GM23338 (cell line): ENCODE results near the gene ASMT. TPM values are rescaled to one million over a fixed set of nuclear protein-coding genes. Genes with fewer than 3 reads are reported as not detected.

Experiments
- ATAC-seq: fragments of 200-7000 bp; cut with Tn5 transposase; 3 replicates; pipeline ENCODE4 v1.9.1; 2020
- DNase-seq: peaks from one replicate; pipeline ENCODE4 v3.0.0-alpha.2; 2015; ENCODE audit warnings: low spot score
- H2AFZ ChIP-seq: fragments of 200-600 bp; sonication (generic); 2 replicates; pipeline ENCODE4 v1.8.0; 2016; ENCODE audit warnings: antibody characterized with exemption, mild to moderate bottlenecking, moderate library complexity
- H3F3A ChIP-seq: fragments of 200-600 bp; sonication (generic); replicated peaks from 2 replicates; pipeline ENCODE4 v1.8.0; 2017; ENCODE audit warnings: antibody characterized with exemption, mixed run types, low read depth
- H3K27ac ChIP-seq: fragments of 200-600 bp; sonication (generic); 2 replicates; pipeline ENCODE4 v1.6.1; 2016; ENCODE audit warnings: low read depth
- H3K27me3 ChIP-seq: fragments of 200-600 bp; sonication (generic); 2 replicates; pipeline ENCODE4 v1.8.0; 2016; ENCODE audit warnings: mild to moderate bottlenecking, mixed run types, moderate library complexity; ENCODE audit not compliant: insufficient read depth
- H3K36me3 ChIP-seq: fragments of 200-600 bp; sonication (generic); 2 replicates; pipeline ENCODE4 v1.8.0; 2016; ENCODE audit warnings: mild to moderate bottlenecking; ENCODE audit not compliant: insufficient read depth
- H3K4me1 ChIP-seq: fragments of 200-600 bp; sonication (generic); 2 replicates; pipeline ENCODE4 v1.8.0; 2016; ENCODE audit warnings: mild to moderate bottlenecking, moderate library complexity; ENCODE audit not compliant: insufficient read depth
- H3K4me2 ChIP-seq: fragments of 200-600 bp; sonication (generic); 2 replicates; pipeline ENCODE4 v1.7.1; 2017; ENCODE audit warnings: mixed run types
- H3K4me3 ChIP-seq: fragments of 200-600 bp; sonication (generic); 2 replicates; pipeline ENCODE4 v1.6.1; 2016; ENCODE audit warnings: mixed run types
- H3K79me2 ChIP-seq: fragments of 200-600 bp; sonication (generic); replicated peaks from 2 replicates; pipeline ENCODE4 v1.8.0; 2017; ENCODE audit warnings: mild to moderate bottlenecking; ENCODE audit not compliant: insufficient read depth
- H3K9me2 ChIP-seq: fragments of 200-600 bp; sonication (generic); 2 replicates; pipeline ENCODE4 v1.8.0; 2017; ENCODE audit not compliant: insufficient read depth
- H4K20me1 ChIP-seq: fragments of 200-600 bp; sonication (generic); replicated peaks from 2 replicates; pipeline ENCODE4 v1.8.0; 2017; ENCODE audit warnings: mild to moderate bottlenecking; ENCODE audit not compliant: insufficient read depth
- H3K27ac Mint-ChIP-seq: 2 replicates; pipeline ENCODE4 v1.8.0; 2020; ENCODE audit warnings: inconsistent platforms, mild to moderate bottlenecking, moderate library complexity, mixed read lengths
- H3K27me3 Mint-ChIP-seq: 3 replicates; pipeline ENCODE4 v1.8.0; 2022; ENCODE audit warnings: low read depth, mild to moderate bottlenecking, moderate library complexity, mixed read lengths, inconsistent platforms; ENCODE audit not compliant: insufficient read depth, poor library complexity
- H3K36me3 Mint-ChIP-seq: 3 replicates; pipeline ENCODE4 v1.8.0; 2021; ENCODE audit warnings: low read depth, mild to moderate bottlenecking, inconsistent platforms, moderate library complexity, mixed read lengths
- H3K4me1 Mint-ChIP-seq: 3 replicates; pipeline ENCODE4 v1.8.0; 2020; ENCODE audit warnings: mild to moderate bottlenecking, inconsistent platforms, mixed read lengths
- H3K4me3 Mint-ChIP-seq: 3 replicates; pipeline ENCODE4 v1.8.0; 2021; ENCODE audit warnings: moderate library complexity, mild to moderate bottlenecking, inconsistent platforms, mixed read lengths
- H3K9me3 Mint-ChIP-seq: 3 replicates; pipeline ENCODE4 v1.8.0; 2020; ENCODE audit warnings: moderate library complexity, mild to moderate bottlenecking, inconsistent platforms, mixed read lengths
- CTCF ChIP-seq, 2 experiments: fragments of 200-600 bp in 1 of 2; sonication (generic) in 1 of 2; conservative IDR thresholded peaks; 2 replicates each; pipeline versions ENCODE4 v1.5.1 to v1.6.1; 2016 to 2017; ENCODE audit warnings: antibody characterized with exemption in 2 of 2, low read depth in 2 of 2, mild to moderate bottlenecking in 2 of 2, moderate library complexity in 1 of 2
- ETS1 ChIP-seq: IDR thresholded peaks from 2 replicates; pipeline ENCODE4 v1.6.1; 2016; ENCODE audit warnings: antibody characterized with exemption
- EZH2 ChIP-seq: fragments of 200-600 bp; sonication (generic); IDR thresholded peaks from one replicate; pipeline ENCODE4 v1.8.0; 2017; ENCODE audit warnings: antibody characterized with exemption, mild to moderate bottlenecking, low read depth; ENCODE audit not compliant: unreplicated experiment
- JUNB ChIP-seq: IDR thresholded peaks from one replicate; pipeline ENCODE4 v1.6.1; 2016; ENCODE audit warnings: antibody characterized with exemption; ENCODE audit not compliant: unreplicated experiment
- NANOG ChIP-seq: IDR thresholded peaks from 2 replicates; pipeline ENCODE4 v1.6.1; 2016; ENCODE audit warnings: antibody characterized with exemption, borderline replicate concordance
- POLR2AphosphoS5 ChIP-seq: IDR thresholded peaks from 2 replicates; pipeline ENCODE4 v1.6.1; 2016; ENCODE audit warnings: antibody characterized with exemption, low read depth
- REST ChIP-seq: IDR thresholded peaks from one replicate; pipeline ENCODE4 v1.6.1; 2018; ENCODE audit warnings: antibody characterized with exemption; ENCODE audit not compliant: unreplicated experiment
- STAT1 ChIP-seq: IDR thresholded peaks from one replicate; pipeline ENCODE4 v1.6.1; 2016; ENCODE audit warnings: antibody characterized with exemption; ENCODE audit not compliant: unreplicated experiment
- ZNF114 ChIP-seq: fragments of 250-450 bp; sonication (Bioruptor Pico); IDR thresholded peaks from 2 replicates; pipeline ENCODE4 v1.5.0; 2020; ENCODE audit warnings: mild to moderate bottlenecking, moderate library complexity
- ZNF331 ChIP-seq: fragments of 250-450 bp; sonication (Bioruptor Pico); IDR thresholded peaks from 2 replicates; pipeline ENCODE4 v1.5.0; 2020; ENCODE audit warnings: low read depth, mild to moderate bottlenecking, moderate library complexity
- ZNF462 ChIP-seq: fragments of 250-450 bp; sonication (Bioruptor Pico); IDR thresholded peaks from 2 replicates; pipeline ENCODE4 v1.5.0; 2020; ENCODE audit warnings: mild to moderate bottlenecking, moderate library complexity
- polyA plus RNA-seq: library from polyadenylated mRNA; unstranded; fragments of >200 nt; fragmentation: Nextera tagmentation; extraction: Ambion mirVana; gene quantifications from 2 replicates; pipeline ENCODE4 v1.2.1, GENCODE V29; 2016
- total RNA-seq: library from RNA; depleted of rRNA; stranded (reverse); fragments of >200 nt; shearing (Covaris generic); gene quantifications from 2 replicates; pipeline ENCODE4 v1.2.3, GENCODE V29; 2014

The ASMT gene
- total and polyA plus RNA-seq, 2 experiments from 2014 or later, result 0.53 to 2.4 TPM

- no peak overlapping the region for H2AFZ ChIP-seq
- H3K27ac Mint-ChIP-seq, result no peak overlapping the region
- no peaks in the 10 kb centered on the region for H3K4me1 ChIP-seq
- H3K4me1 Mint-ChIP-seq, result no peaks in the 10 kb centered on the region; the same call in 2 of the 3 replicates
- H3K27me3 Mint-ChIP-seq, result peaks cover 11% of the 10 kb centered on the region
- peaks cover 27% of the 10 kb centered on the region for H3K79me2 ChIP-seq
- no peak overlapping the region for H3K27ac ChIP-seq
- H3K4me3 ChIP-seq, result no peak overlapping the region
- peaks cover 11% of the 10 kb centered on the region for H3K36me3 ChIP-seq
- DNase-seq, result no peak
- H3K9me2 ChIP-seq, result no peaks in the 10 kb centered on the region
- H3K9me3 Mint-ChIP-seq, result peaks cover 57% of the 10 kb centered on the region
- no peaks in the 10 kb centered on the region for H3K27me3 ChIP-seq
- no peaks in the 10 kb centered on the region; the same call in none of the 2 replicates for H4K20me1 ChIP-seq
- H3K4me3 Mint-ChIP-seq, result no peak overlapping the region
- no peak overlapping the region for H3K4me2 ChIP-seq
- H3F3A ChIP-seq, result no peaks in the 10 kb centered on the region
- no peak for TF ChIP-seq EZH2
- TF ChIP-seq NANOG, result no peak
- no peak for TF ChIP-seq ETS1
- TF ChIP-seq STAT1, result no peak
- no peak for TF ChIP-seq JUNB
- TF ChIP-seq POLR2AphosphoS5, result no peak
- no peak for TF ChIP-seq ZNF114 (CRISPR knock-in tag)
- TF ChIP-seq ZNF462 (CRISPR knock-in tag), result no peak
- TF ChIP-seq ZNF331, result no peak
- TF ChIP-seq CTCF (conservative IDR thresholded peaks at IDR 0.05; ENCODE audit: low read depth in 2 of 2), result no peak
- TF ChIP-seq REST, result no peak
- H3K36me3 Mint-ChIP-seq, result peaks cover 69% of the 10 kb centered on the region
- no peak for ATAC-seq
Measured at GRCh38 chrX:1599791-1600405, 15.0 kb upstream of the ASMT start.
